ENCODE measurements around the gene DHRS12. TPM values are rescaled to one million over a fixed set of nuclear protein-coding genes. Genes with fewer than 3 reads are reported as not detected.

DHRS12 gene
- total RNA-seq, 1 donor from 2014 or later = 12.5 TPM

GRCh38 chr13:51731759-51732158, 72.2 kb downstream of the DHRS12 start:
- intact Hi-C loops (cut with DNase I) = loop anchor here (10.0 kb wide), 1 partner anchor 147 kb away; the partner anchor contains the start of gene WDFY2
- DNase-seq (ENCODE audit: extremely low spot score in 2 of 2) = no peak
- Histone ChIP-seq H3K9me3 (no peaks in the 10 kb centered on the region), H3K27me3 (no peaks in the 10 kb centered on the region), H3K36me3 (peaks cover 0 to 4% of the 10 kb centered on the region in 2 donors), H3K27ac (peak overlapping the region; percentile 15), H3K4me3 (no peak overlapping the region), H3K4me1 (peaks cover 45% of the 10 kb centered on the region)
- TF ChIP-seq CTCF (IDR thresholded peaks at IDR 0.05) (peak in 2 of 3 experiments; percentile 32 to 55), POLR2AphosphoS5 (IDR thresholded peaks at IDR 0.05; ENCODE audit: insufficient read depth in 1 of 2, low read depth in 1 of 2) (no peak)

GRCh38 chr13:51730927-51731326, 73.0 kb downstream of the DHRS12 start:
- no peaks in the 10 kb centered on the region for H3K9me3 ChIP-seq
- intact Hi-C loops (cut with DNase I) = loop anchor here (10.0 kb wide), 1 partner anchor 146 kb away; the partner anchor contains the start of gene WDFY2
- H3K36me3 ChIP-seq = peaks cover 0 to 10% of the 10 kb centered on the region in 2 donors
- peaks cover 45% of the 10 kb centered on the region for H3K4me1 ChIP-seq
- no peaks in the 10 kb centered on the region for H3K27me3 ChIP-seq
- TF ChIP-seq POLR2A (IDR thresholded peaks at IDR 0.05) = no peak
- no peak for TF ChIP-seq POLR2AphosphoS5 (IDR thresholded peaks at IDR 0.05; ENCODE audit: insufficient read depth in 1 of 2, low read depth in 1 of 2)
- no peak for TF ChIP-seq CTCF (IDR thresholded peaks at IDR 0.05)
- DNase-seq (ENCODE audit: extremely low spot score in 2 of 2) = no peak
- no peak overlapping the region for H3K4me3 ChIP-seq
- peak overlapping the region; percentile 77 for H3K27ac ChIP-seq

GRCh38 chr13:51729866-51730553, 74.0 kb downstream of the DHRS12 start:
- TF ChIP-seq CTCF (IDR thresholded peaks at IDR 0.05) (no peak), POLR2AphosphoS5 (IDR thresholded peaks at IDR 0.05; ENCODE audit: insufficient read depth in 1 of 2, low read depth in 1 of 2) (peak in 1 of 2 donors; percentile 48)
- Histone ChIP-seq H3K9me3 (no peaks in the 10 kb centered on the region), H3K4me1 (peaks cover 45% of the 10 kb centered on the region), H3K27ac (peak overlapping the region; percentile 77), H3K27me3 (no peaks in the 10 kb centered on the region), H3K36me3 (peaks cover 0 to 16% of the 10 kb centered on the region in 2 donors), H3K4me3 (no peak overlapping the region)
- no peak for DNase-seq (ENCODE audit: extremely low spot score in 2 of 2)
- intact Hi-C loops (cut with DNase I) = loop anchor here (10.0 kb wide), 1 partner anchor 145 kb away; the partner anchor contains the start of gene WDFY2

- no peak for TF ChIP-seq POLR2AphosphoS5 (IDR thresholded peaks at IDR 0.05; ENCODE audit: insufficient read depth in 1 of 2, low read depth in 1 of 2)
- peak overlapping the region; percentile 77 for H3K27ac ChIP-seq
- intact Hi-C loops (cut with DNase I) = no loop called here
- H3K36me3 ChIP-seq = peaks cover 0 to 16% of the 10 kb centered on the region in 2 donors
- no peak for DNase-seq (ENCODE audit: extremely low spot score in 2 of 2)
- no peaks in the 10 kb centered on the region for H3K9me3 ChIP-seq
- peaks cover 45% of the 10 kb centered on the region for H3K4me1 ChIP-seq
- no peaks in the 10 kb centered on the region for H3K27me3 ChIP-seq
- H3K4me3 ChIP-seq = no peak overlapping the region
Observed at GRCh38 chr13:51728972-51729371, 75.0 kb downstream of the DHRS12 start.

GRCh38 chr13:51728275-51728673, 75.7 kb downstream of the DHRS12 start:
- Histone ChIP-seq H3K27ac (no peak overlapping the region), H3K4me3 (no peak overlapping the region), H3K4me1 (peaks cover 43% of the 10 kb centered on the region), H3K9me3 (no peaks in the 10 kb centered on the region), H3K27me3 (no peaks in the 10 kb centered on the region), H3K36me3 (peaks cover 0 to 16% of the 10 kb centered on the region in 2 donors)
- no peak for DNase-seq (ENCODE audit: extremely low spot score in 2 of 2)
- TF ChIP-seq POLR2A (IDR thresholded peaks at IDR 0.05) (no peak), CTCF (IDR thresholded peaks at IDR 0.05) (no peak), POLR2AphosphoS5 (IDR thresholded peaks at IDR 0.05; ENCODE audit: insufficient read depth in 1 of 2, low read depth in 1 of 2) (no peak)
- intact Hi-C loops (cut with DNase I) = no loop called here

All from vagina (tissue), 2 donors.